Posterior cingulate gyrus (tissue), 11 donors: ENCODE measurements around the gene MASP2.
"Not testable (repeated sequence)": the region's sequence is repeated elsewhere in the genome, so short reads cannot be mapped to it uniquely, and the experiment has no call there.

Experiments
- DNase-seq, 10 donors: peaks; one replicate each; pipeline versions ENCODE4 v3.0.0 to v3.0.0-alpha.2; 2020 to 2021; ENCODE audit warnings: mixed read lengths in 3 of 10
- intact Hi-C: fragments of 100-400 bp; cut with DNase I; formaldehyde crosslinking; loops from one replicate; pipeline ENCODE4 v1.15.1; 2023

MASP2 gene

GRCh38 chr1:11059155-11059967 is 12.3 kb upstream of the MASP2 start:
- intact Hi-C loops, result no loop called here
- DNase-seq, result peak in 1 of 10 donors; percentile 78

GRCh38 chr1:11058595-11059154 is 11.6 kb upstream of the MASP2 start:
- DNase-seq, result peak in 1 of 10 donors; percentile 59
- intact Hi-C loops, result no loop called here

- peak in 1 of 10 donors; percentile 39 for DNase-seq
- intact Hi-C loops, result no loop called here
These were observed 11.0 kb upstream of the MASP2 start for GRCh38 chr1:11058026-11058425.

GRCh38 chr1:11057477-11057876 is 10.4 kb upstream of the MASP2 start:
- intact Hi-C loops, result no loop called here
- DNase-seq, result peak in 3 of 10 donors; percentile 29 to 44 (median 39)

- intact Hi-C loops, result no loop called here
- peak in 3 of 10 donors; percentile 46 to 54 (median 50) for DNase-seq
These were observed 9.5 kb upstream of the MASP2 start for GRCh38 chr1:11056504-11056903.

GRCh38 chr1:11055676-11056075 is 8.6 kb upstream of the MASP2 start:
- intact Hi-C loops, result no loop called here

GRCh38 chr1:11054666-11055065 is 7.6 kb upstream of the MASP2 start:
- peak in 3 of 10 donors; percentile 26 to 71 (median 70) for DNase-seq
- intact Hi-C loops, result no loop called here

More at GRCh38 chr1:11055676-11056075, 8.6 kb upstream of the MASP2 start:
- peak in 4 of 10 donors; percentile 8 to 63 (median 45) for DNase-seq

- intact Hi-C loops, result no loop called here
These were observed 7.1 kb upstream of the MASP2 start for GRCh38 chr1:11054181-11054580.

GRCh38 chr1:11053758-11054137 is 6.7 kb upstream of the MASP2 start:
- DNase-seq, result peak in 3 of 10 donors; percentile 12 to 71 (median 56)
- intact Hi-C loops, result no loop called here

More at GRCh38 chr1:11054181-11054580, 7.1 kb upstream of the MASP2 start:
- peak in 2 of 10 donors; percentile 8 to 55 for DNase-seq

- DNase-seq, result peak in 3 of 10 donors; percentile 28 to 83 (median 71)
- intact Hi-C loops, result no loop called here
These were observed 6.1 kb upstream of the MASP2 start for GRCh38 chr1:11052839-11053757.

- intact Hi-C loops, result no loop called here
These were observed 4.9 kb upstream of the MASP2 start for GRCh38 chr1:11051781-11052511.

GRCh38 chr1:11051121-11051520 is 4.1 kb upstream of the MASP2 start:
- intact Hi-C loops, result not testable (repeated sequence)
- DNase-seq, result peak in 2 of 10 donors; percentile 57 to 59

More at GRCh38 chr1:11051781-11052511, 4.9 kb upstream of the MASP2 start:
- DNase-seq, result peak in 1 of 10 donors; percentile 71

- peak in 2 of 10 donors; percentile 25 to 29 for DNase-seq
- intact Hi-C loops, result no loop called here
These were observed 821 bp downstream of the MASP2 start for GRCh38 chr1:11046270-11046566.

GRCh38 chr1:11045428-11046269 is 1.4 kb downstream of the MASP2 start:
- intact Hi-C loops, result no loop called here
- DNase-seq, result peak in 4 of 10 donors; percentile 10 to 71 (median 38)

GRCh38 chr1:11044849-11045427 is 2.1 kb downstream of the MASP2 start:
- intact Hi-C loops, result no loop called here
- peak in 2 of 10 donors; percentile 48 to 53 for DNase-seq

GRCh38 chr1:11044086-11044848 is 2.8 kb downstream of the MASP2 start:
- intact Hi-C loops, result no loop called here
- DNase-seq, result peak in 2 of 10 donors; percentile 31 to 47

GRCh38 chr1:11042995-11043874 is 3.8 kb downstream of the MASP2 start:
- DNase-seq, result peak in 3 of 10 donors; percentile 35 to 64 (median 42)
- intact Hi-C loops, result no loop called here
